KG1 (cell line): Measurements from ENCODE around the gene TPRKB.
"Not testable (repeated sequence)": the region's sequence is repeated elsewhere in the genome, so short reads cannot be mapped to it uniquely, and the experiment has no call there.

ENCODE experiments used
- DNase-seq: peaks from one replicate; lab custom pipeline; 2025; lab: John Stamatoyannopoulos, UW

TPRKB gene

DNA sequence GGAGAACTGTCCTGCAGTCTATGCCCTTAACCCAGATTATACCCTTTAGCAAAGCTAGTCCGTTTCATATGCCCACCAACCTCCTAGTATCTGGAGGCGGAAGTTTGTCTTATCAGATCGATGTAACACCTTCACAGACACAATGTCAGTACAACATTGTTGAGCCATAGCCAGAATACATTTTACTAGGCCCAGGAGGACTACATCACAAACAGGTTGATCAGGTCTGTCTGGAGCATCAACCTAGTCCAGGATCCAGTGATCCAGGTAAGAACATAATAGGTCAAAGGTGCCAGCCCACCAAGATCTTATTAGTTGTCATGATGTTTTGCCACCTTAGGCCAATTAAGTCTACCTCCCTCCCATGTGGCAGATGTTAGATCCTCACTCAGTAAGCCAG, 2.0 kb upstream of the TPRKB start:
- no peak for DNase-seq

DNA sequence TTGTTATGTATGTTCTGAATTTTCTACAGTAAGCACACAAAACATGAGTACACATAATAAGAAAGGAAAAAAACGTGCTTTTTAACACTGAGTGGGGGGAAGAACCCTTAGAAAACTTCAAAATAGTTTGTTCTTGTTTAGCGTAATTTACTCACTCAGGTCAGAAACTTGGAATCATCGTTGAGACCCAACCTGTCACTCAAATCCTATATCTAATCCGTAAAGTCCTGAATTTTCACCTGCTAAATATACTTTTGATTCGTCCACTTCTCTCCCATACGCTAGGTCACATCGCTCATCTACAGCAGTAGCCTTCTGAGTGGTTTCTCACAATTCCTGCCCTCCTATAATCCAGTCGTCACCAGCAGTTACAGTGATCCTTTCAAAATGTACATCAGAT, 767 bp downstream of the TPRKB start:
- no peak for DNase-seq

DNA sequence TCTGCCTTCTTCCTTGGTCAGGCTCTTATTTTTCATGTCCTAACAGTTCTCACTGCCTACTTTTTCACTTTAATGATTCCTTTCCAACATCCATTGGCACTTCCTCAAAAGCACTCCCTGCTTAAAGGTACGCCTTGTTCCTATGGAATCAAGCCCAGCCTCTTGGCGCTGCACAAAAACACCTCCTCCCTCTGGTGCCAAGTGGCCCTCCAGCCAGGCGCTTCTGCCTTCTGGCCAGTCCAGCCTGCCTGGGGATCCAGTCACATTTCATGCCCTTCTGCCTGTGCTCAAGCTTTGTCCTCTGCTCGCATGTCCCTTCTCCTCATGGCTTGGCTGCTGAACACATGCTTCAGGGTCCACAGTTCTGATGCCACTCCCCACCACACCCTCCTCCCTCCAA, 6.3 kb downstream of the TPRKB start:
- no peak for DNase-seq

DNA sequence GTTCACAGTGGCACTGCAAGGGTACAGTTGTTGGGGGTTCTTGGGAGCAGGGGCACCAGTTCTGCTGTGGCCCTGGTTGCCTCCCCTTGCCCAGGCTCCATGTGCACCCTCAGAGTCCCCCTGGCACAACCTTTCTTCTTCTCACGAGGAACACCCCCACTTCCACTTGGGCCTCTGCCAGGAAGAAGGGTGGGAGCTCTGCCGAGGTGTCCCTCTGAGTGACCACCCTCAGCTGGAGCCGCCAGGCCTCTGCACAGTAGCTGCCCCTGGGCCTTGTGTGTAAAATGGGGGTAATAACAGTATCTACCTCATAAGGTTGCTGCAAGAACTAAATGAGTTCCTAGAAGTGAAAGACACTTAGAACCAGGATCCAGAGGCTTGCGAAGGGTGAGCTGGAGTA, 8.4 kb downstream of the TPRKB start:
- no peak for DNase-seq

DNA sequence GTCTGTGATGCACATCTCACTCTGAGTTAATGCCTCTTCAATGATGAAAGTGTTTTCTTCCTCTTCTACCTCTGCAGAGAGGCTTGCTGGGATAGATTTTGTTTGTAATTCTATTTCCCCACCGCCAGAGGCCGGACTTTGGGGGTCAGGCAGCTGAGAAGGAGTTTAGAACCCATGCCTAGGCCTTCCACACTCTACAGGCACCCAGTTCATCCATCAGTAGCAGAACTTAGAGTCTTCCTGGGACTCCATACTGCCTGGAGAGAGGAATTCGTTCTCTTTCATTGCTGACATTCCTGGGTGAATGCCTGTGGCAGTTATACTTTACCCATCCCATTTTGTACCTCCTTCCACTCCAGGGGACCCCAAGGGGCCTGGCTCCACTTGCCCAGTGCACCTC, 9.1 kb downstream of the TPRKB start:
- DNase-seq = no peak

DNA sequence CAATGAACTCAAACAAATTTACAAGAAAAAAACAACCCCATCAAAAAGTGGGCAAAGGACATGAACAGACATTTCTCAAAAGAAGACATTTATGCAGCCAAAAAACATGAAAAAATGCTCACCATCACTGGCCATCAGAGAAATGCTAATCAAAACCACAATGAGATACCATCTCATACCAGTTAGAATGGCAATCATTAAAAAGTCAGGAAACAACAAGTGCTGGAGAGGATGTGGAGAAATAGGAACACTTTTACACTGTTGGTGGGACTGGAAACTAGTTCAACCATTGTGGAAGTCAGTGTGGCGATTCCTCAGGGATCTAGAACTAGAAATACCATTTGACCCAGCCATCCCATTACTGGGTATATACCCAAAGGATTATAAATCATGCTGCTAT, 10.5 kb downstream of the TPRKB start:
- DNase-seq = not testable (repeated sequence)

DNA sequence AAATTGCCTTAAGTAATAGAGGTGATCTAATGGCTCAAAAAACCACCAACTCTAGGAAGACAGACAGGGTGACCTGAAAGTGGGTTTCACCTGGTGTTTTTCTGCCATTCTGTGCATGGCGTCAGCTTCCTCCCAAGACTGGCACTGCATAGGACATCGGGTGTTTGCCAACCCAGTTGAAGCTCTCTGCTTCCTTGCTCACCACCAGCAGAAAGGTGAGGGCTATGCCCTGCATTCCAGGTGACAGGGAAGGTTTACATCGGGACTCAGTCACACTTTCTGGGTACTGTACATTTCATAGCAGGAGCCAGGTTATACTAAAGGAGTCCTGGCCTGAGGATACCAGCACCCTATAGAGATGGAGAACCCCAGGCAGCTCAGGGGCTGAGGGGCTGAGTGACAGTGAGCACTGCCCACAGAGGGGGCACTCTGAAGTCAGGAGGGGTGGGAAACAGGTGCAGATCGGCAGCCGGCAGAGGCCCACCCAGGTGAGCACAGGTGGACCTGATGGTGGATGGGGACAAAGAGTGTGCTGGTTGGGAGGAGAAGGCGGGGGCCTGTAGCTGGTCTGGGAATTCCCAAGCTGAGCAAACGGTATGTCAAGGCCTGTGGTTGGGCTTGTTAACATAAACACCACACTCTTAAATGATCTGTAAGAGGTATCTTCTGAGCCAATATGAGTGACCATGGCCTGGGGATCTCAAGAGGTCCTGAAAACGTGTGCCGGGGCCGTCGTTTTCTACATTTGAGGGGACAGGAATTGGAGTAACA, 18.1 kb downstream of the TPRKB start:
- DNase-seq = no peak

DNA sequence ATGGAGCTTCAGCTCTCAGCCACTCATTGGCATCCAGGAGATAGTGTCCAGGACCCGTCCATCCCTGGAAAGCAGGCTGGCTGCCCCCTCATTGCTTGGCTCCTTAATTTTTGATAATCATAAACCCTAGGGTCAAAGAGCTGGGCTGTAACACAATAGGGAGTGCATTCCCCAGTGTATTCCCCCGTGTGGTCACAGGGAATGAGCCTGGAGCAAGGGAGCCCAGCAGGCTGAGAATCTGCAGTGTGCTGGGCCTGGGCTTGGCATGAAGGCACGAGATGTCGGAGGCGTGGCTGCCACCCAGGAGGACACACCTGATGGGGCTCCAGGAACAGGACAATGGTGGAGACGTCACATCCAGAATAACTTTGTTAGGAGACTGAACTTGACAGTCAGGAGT, 18.7 kb downstream of the TPRKB start:
- DNase-seq = no peak

DNA sequence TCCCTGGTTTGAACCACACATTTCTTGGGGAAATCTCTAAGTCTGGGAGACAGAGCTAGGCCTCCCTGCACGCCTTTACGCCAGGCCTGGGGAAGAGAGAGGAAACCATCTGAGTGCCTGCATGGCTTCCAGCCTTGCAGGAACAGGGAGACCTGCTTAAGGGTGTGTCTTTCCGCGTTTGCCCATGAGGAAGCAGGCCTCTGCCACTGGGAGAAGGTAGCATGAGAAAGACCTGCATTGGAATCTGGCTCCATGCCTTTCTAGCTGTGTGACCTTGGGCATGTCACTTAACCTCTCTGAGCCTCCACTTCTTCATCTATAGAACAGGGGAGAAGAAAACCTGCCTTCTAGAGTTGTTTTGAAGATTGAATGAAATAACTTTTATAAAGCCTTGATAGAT, 19.4 kb downstream of the TPRKB start:
- DNase-seq = not testable (repeated sequence)

DNA sequence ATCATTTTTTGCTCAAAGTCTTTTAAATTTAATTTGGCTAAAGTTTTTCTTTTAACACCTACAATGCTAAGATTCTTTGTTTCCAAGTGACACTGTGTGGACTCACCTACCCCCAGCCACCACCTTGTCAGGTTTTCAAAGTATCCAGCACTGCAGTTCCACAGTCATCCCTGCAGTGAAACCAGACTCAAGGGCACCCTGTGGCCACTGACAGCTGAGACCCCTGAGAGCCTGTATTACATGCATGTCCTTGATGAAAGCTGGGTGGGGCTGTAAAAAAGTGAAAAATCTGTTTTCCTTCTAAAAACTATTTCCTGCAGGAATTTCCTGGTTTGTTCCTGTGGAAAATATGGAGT, 19.9 kb downstream of the TPRKB start:
- DNase-seq = no peak

DNA sequence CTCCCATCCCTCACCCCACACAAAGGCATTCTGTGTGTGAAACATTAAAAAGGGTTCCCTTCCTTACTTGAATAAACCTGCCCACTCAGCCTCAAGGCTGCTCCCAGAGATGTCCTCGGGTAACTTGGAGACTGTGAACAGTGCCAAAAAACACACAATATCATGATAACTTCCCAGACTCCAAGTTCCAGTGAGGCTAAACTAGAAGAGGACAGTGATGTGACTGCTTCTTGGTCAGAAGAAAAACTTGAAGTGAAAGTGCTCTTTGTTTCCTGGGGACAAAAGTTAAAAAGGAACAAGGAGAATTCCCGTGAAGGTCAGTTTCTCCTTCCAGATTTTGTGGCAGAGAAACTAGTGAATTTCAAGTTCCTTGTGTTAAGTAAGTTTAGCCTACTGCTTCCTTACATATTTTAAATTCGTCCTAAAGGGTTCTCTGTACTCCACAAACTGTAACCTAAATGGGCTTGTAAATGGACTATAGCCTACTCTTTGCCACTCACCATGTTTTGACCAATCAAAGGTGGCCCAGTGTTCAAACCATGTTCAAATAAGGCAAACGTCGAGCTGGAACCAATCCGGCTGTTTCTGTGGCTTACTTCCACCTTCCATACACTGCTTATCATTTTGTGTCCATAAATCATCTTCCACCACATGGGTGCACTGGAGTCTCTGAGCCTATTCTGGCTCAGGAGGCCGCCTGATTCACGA, 20.4 kb downstream of the TPRKB start:
- no peak for DNase-seq

DNA sequence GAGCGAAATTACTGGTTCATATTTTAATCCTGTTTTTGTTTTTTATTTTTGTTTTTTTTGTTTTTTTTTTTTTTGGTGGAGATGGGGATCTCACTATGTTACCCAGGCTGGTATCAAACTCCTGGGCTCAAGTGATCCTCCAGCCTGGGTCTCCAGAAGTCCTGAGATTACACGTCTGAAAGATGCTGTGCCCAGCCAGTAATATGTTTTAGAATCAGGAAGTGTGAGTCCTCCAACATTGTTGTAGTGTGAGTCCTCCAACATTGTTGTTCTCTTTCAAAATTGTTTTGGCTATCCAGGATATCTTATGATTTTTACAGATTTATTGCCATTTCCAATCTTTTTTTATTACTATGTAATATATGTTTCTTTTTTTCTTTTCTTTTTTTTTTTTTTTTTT, 23.1 kb downstream of the TPRKB start:
- DNase-seq = no peak

DNA sequence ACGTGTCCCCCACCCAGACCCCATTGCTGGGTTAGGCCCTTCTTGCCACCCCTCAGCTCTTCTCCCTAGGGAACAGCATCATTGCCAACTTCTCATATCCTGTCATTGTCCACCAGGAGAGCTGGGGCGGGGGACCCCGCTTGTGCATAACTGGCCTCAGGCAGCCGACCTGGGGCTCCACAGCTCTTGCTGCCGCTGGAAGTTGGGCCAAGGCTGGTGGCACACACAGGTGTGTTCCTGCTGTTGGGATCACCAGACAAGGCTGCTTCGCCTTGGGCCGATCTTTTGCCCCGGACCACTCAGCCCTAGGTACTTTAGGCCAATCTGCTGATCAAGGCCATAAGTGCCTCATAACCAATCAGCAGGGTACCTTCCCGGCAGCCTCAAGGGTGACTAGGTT, 28.6 kb downstream of the TPRKB start:
- DNase-seq = no peak

DNA sequence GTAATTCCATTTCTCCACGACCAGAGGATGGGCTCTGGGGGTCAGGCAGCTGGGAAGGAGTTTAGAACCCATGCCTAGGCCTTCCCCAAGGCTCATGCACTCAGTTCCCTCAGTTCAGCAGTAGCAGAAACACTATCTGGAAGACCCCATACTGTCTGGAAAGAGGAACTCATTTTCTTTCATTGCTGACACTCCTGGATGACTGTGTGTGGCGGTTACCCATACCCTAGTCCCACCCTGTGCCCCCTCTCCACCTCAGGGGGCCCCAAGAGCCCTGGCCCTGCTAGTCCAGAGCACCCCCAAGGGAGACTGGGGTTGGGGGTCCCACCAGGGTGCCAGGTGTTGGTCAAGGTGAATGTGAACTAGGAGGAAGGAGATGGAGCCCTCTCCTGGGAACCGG, 29.5 kb downstream of the TPRKB start:
- no peak for DNase-seq

DNA sequence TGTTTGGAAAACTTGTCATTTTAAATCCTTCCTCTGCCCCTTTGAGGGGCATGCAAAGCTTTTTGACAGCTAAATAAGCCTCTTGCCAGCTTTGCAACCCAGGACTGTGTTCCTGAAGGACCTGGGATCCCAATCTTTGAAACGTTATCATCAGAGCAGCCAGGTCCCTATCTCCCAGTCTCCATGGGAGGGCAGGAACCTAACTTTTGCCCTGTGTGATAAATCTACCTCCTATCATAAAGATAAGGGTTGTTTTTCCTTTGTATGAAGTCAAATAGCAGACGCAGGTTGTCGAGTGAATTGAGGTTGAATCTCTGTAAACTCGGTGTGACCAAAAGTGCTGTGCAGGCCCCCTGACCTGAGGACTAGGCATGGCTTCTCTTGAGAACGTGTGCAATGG, 30.1 kb downstream of the TPRKB start:
- no peak for DNase-seq

DNA sequence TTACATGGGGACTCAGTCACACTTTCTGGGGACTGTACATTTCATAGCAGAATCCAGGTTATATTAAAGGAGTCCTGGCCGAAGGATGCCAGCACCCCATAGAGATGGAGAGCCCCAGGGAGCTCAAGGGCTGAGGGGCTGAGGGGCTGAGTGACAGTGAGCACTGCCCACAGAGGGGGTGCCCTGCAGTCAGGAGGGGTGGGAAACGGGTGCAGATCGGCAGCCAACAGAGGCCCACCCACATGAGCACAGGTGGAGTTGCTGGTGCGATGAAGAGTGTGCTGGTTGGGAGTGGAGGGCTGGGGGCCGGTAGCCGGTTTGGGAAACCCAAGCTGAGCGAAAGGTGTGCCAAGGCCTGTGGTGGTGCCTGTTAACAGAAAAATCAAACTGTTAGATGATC, 32.1 kb downstream of the TPRKB start:
- no peak for DNase-seq

DNA sequence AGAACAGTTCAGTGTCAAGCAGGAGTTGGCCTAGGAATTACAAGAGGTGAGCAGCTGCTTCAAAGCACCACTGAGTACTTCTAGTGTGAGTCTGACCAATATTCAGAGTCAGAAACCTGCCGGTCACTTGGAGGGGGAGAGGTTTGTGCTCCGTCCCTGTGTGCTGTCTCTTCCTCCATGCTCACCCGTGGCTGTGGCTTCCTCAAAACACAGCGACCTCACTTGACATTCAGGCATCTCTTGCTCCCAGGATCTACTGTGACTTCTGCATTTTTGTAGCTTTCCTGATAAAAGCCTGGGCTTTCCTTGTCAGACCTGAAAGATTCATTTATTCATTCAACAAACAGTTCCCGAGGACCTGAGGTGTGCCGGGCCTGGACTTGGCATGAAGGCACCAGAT, 32.9 kb downstream of the TPRKB start:
- DNase-seq = no peak

DNA sequence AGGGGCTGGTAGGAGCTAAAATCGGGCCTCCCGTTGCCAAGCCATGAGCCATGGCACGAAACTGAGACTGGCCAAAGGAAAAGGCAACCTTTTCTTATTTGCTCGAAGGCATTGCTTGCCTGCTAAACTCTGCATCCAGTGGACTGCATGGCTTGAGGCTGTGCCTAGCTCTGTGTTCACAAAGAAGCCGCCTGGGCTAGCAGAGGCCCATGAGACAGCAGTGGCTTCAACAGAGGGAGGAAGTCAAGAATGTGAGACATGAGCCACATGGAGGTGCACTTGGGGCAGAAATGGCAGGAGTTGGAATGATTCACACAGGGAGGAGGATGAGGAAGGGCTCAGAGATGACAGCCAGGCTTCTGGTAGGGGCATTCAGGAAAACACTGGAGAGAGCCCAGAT, 33.5 kb downstream of the TPRKB start:
- no peak for DNase-seq

DNA sequence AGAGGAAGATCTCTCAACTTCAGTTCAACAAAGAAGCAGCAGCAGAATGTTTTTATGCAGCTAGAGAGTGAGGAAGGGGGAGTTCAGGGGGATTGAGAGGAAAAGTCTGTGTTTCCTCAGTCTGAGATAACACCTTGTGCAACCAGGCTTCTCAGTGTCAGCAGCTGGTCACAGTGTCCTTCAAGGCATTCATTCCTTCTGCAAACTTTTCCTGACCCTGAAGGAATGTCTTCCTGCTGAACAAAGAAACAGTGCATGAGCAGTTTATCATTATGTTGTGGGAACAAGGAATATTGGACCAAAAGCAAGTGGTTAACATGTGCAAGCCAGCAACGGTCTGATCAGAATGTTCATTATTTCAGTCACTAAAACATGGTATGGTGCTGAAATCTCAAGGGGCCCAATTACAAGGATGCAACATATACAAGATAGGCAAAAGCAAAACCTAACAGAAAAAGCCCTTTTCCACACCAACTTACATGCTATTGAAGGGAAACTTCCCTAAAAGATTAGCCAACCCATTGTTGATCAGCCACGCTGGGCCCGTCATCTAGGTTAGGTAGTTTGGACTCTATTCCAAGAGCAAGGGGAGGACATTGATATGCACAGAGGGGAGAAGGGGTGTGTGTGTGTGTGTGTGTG, 34.2 kb downstream of the TPRKB start:
- DNase-seq = not testable (repeated sequence)

DNA sequence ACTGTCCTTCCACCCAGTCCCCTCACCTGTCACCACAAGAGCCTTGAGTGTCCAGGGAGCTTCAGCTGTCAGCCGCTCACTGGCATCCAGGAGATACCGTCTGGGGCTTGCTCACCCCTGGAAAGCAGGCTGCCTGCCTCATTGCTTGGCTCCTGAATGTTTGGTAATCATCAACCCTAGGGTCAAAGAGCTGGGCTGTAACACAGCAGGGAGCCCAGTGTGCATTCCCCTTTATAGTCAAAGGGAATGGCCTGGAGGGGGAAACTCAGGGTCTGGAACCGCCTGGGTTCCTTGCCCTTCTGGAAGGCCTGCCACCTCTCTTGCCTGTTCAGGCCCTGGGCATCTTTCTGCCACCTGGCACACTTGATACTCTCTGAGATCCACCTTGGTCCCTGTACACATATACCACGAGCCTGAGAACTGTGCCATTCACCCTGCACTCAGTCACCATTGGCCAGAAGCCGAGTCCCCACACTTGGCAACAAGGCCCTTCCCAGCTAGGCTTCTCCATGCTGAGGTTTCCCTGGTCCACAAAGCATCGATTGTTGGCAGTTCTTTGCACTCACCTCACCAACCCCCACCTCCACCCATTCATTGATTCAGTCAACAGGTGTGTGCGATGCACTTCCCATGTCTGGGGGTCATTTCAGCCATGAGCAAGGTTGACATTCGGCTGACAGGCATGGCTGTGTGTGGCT, 35.0 kb downstream of the TPRKB start:
- no peak for DNase-seq

DNA sequence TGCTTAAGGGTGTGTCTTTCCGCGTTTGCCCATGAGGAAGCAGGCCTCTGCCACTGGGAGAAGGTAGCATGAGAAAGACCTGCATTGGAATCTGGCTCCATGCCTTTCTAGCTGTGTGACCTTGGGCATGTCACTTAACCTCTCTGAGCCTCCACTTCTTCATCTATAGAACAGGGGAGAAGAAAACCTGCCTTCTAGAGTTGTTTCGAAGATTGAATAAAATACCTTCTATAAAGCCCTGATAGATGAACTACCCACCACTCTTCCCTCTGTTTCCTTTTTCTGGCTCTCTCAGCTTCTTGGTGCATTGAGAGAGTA, 35.7 kb downstream of the TPRKB start:
- DNase-seq = not testable (repeated sequence)

DNA sequence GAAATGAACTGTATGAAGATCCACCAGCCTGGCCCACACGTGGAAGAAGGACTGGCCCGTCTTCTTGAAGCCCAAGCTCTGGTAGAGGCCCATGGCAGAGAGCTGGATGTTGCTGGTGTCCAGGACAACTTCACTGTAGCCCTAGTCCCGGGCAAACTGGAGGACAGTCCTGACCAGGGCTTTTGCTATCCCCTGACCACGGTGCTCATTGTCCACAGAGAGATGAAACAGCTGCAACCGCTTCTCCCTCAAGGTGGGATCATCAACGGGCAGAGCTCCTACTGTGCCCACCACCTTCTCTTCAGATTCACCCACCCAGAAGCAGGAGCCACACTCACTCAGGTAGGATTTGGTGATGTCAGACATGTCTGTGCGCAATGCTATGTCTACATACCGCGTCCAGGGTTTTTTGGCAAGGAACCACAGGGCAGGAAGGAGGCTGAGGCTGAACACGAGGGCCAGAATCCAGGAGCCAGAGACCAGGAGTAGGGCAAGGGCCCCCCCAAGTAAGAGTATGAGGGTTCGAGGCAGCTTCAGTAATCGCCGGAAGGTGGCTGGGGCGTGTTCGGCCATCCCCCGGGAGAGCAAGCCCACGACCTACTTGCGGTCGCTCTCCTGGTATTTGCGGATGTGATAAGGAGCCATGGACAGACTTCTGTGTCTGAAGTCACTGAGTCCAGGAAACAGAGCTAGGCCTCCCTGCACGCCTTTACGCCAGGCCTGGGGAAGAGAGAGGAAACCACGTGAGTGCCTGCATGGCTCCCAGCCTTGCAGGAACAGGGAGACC, 36.3 kb downstream of the TPRKB start:
- no peak for DNase-seq
